ENCODE results near the gene CFAP77. TPM values are rescaled to one million over a fixed set of nuclear protein-coding genes. Genes with fewer than 3 reads are reported as not detected.

The CFAP77 gene
- total RNA-seq, 1 donor from 2014 or later, result not detected

GRCh38 chr9:132472599-132472998, 62.6 kb downstream of the CFAP77 start:
- TF ChIP-seq CTCF (IDR thresholded peaks at IDR 0.05), result no peak
- ATAC-seq (no peak), DNase-seq (no peak)
- H3K27ac ChIP-seq, result no peak overlapping the region
- no peaks in the 10 kb centered on the region for H3K36me3 ChIP-seq
- no peaks in the 10 kb centered on the region for H3K9me3 ChIP-seq
- peaks cover 4% of the 10 kb centered on the region for H3K27me3 ChIP-seq
- H3K4me3 ChIP-seq, result no peak overlapping the region
- no peaks in the 10 kb centered on the region for H3K4me1 ChIP-seq
- intact Hi-C loops (cut with DNase I), result no loop called here

GRCh38 chr9:132474253-132474652, 64.2 kb downstream of the CFAP77 start:
- TF ChIP-seq CTCF (IDR thresholded peaks at IDR 0.05), result no peak
- ATAC-seq (no peak), DNase-seq (no peak)
- Histone ChIP-seq H3K9me3 (no peaks in the 10 kb centered on the region), H3K27ac (no peak overlapping the region), H3K27me3 (peaks cover 6% of the 10 kb centered on the region), H3K4me3 (no peak overlapping the region), H3K4me1 (no peaks in the 10 kb centered on the region), H3K36me3 (no peaks in the 10 kb centered on the region)
- intact Hi-C loops (cut with DNase I), result no loop called here

GRCh38 chr9:132478353-132479050, 68.5 kb downstream of the CFAP77 start:
- intact Hi-C loops (cut with DNase I), result no loop called here
- no peak for DNase-seq
- Histone ChIP-seq H3K9me3 (no peaks in the 10 kb centered on the region), H3K36me3 (no peaks in the 10 kb centered on the region), H3K4me1 (no peaks in the 10 kb centered on the region), H3K27ac (no peak overlapping the region), H3K4me3 (no peak overlapping the region), H3K27me3 (peaks cover 12% of the 10 kb centered on the region)
- ATAC-seq, result no peak
- no peak for TF ChIP-seq CTCF (IDR thresholded peaks at IDR 0.05)

- Histone ChIP-seq H3K27me3 (peaks cover 12% of the 10 kb centered on the region), H3K27ac (no peak overlapping the region), H3K4me1 (no peaks in the 10 kb centered on the region), H3K9me3 (no peaks in the 10 kb centered on the region), H3K36me3 (no peaks in the 10 kb centered on the region), H3K4me3 (no peak overlapping the region)
- intact Hi-C loops (cut with DNase I), result no loop called here
- DNase-seq (no peak), ATAC-seq (no peak)
- TF ChIP-seq CTCF (IDR thresholded peaks at IDR 0.05), result no peak
These were observed 69.7 kb downstream of the CFAP77 start for GRCh38 chr9:132479733-132480132.

- no peak for ATAC-seq
- no peaks in the 10 kb centered on the region for H3K4me1 ChIP-seq
- H3K27ac ChIP-seq, result no peak overlapping the region
- no peaks in the 10 kb centered on the region for H3K36me3 ChIP-seq
- DNase-seq, result no peak
- no peak overlapping the region for H3K4me3 ChIP-seq
- intact Hi-C loops (cut with DNase I), result no loop called here
- peaks cover 20% of the 10 kb centered on the region for H3K27me3 ChIP-seq
- TF ChIP-seq CTCF (IDR thresholded peaks at IDR 0.05), result no peak
- no peaks in the 10 kb centered on the region for H3K9me3 ChIP-seq
These were observed 71.2 kb downstream of the CFAP77 start for GRCh38 chr9:132481053-132481849.
